Mesenchymal stem cell (in vitro differentiated cells and primary cell): ENCODE measurements around the gene NAV2.

Experiments
- DNase-seq: peaks from one replicate; pipeline ENCODE4 v3.0.0-alpha.2; 2013
- H2AFZ ChIP-seq: one replicate; pipeline ENCODE4 v1.6.1; 2013; ENCODE audit warnings: low read depth, mild to moderate bottlenecking, control low read depth, inconsistent platforms, low read length, moderate library complexity
- H2AK5ac ChIP-seq: 2 replicates; pipeline ENCODE4 v1.6.1; 2013; ENCODE audit warnings: low read length, moderate library complexity, mild to moderate bottlenecking, inconsistent platforms; ENCODE audit not compliant: severe bottlenecking
- H2BK120ac ChIP-seq: one replicate; pipeline ENCODE4 v1.6.1; 2013; ENCODE audit warnings: low read depth, mild to moderate bottlenecking, inconsistent platforms, low read length, moderate library complexity
- H2BK12ac ChIP-seq, 2 experiments: one replicate each; pipeline ENCODE4 v1.6.1; 2013; ENCODE audit warnings: inconsistent platforms in 2 of 2, low read length in 2 of 2, mild to moderate bottlenecking in 2 of 2, moderate library complexity in 2 of 2, control low read depth in 1 of 2
- H2BK15ac ChIP-seq: one replicate; pipeline ENCODE4 v1.6.1; 2013; ENCODE audit warnings: mild to moderate bottlenecking, low read depth, inconsistent platforms; ENCODE audit not compliant: poor library complexity, severe bottlenecking
- H2BK5ac ChIP-seq: 2 replicates; pipeline ENCODE4 v1.6.1; 2013; ENCODE audit warnings: low read depth, mild to moderate bottlenecking, low read length, control low read depth, inconsistent platforms; ENCODE audit not compliant: poor library complexity, severe bottlenecking
- H3K14ac ChIP-seq, 2 experiments: one replicate each; pipeline ENCODE4 v1.6.1; 2013; ENCODE audit warnings: inconsistent platforms in 2 of 2, low read length in 2 of 2, control low read depth in 1 of 2, mild to moderate bottlenecking in 1 of 2, moderate library complexity in 1 of 2
- H3K18ac ChIP-seq, 2 experiments: one replicate each; pipeline ENCODE4 v1.6.1; 2013; ENCODE audit warnings: inconsistent platforms in 2 of 2, low read length in 2 of 2, control low read depth in 1 of 2, low read depth in 1 of 2, mild to moderate bottlenecking in 1 of 2
- H3K23ac ChIP-seq, 2 experiments: one replicate each; pipeline ENCODE4 v1.6.1; 2013; ENCODE audit warnings: inconsistent platforms in 2 of 2, low read length in 2 of 2, mild to moderate bottlenecking in 2 of 2, moderate library complexity in 2 of 2, control low read depth in 1 of 2
- H3K27ac ChIP-seq: 2 replicates; pipeline ENCODE4 v1.5.1; 2013; ENCODE audit warnings: mild to moderate bottlenecking, moderate library complexity, low read length, control low read depth, inconsistent platforms; ENCODE audit not compliant: poor library complexity, severe bottlenecking
- H3K27me3 ChIP-seq, 2 experiments: 2 replicates each; pipeline versions ENCODE4 v1.6.1 to v1.7.0; 2013; ENCODE audit warnings: low read length in 2 of 2, mild to moderate bottlenecking in 2 of 2, moderate library complexity in 2 of 2, control low read depth in 1 of 2, inconsistent platforms in 1 of 2; ENCODE audit not compliant: control insufficient read depth in 1 of 2, insufficient read depth in 1 of 2
- H3K36me3 ChIP-seq, 2 experiments: 2 replicates each; pipeline versions ENCODE4 v1.6.1 to v1.7.0; 2013; ENCODE audit warnings: low read length in 2 of 2, control low read depth in 1 of 2, inconsistent platforms in 1 of 2, low read depth in 1 of 2, mild to moderate bottlenecking in 1 of 2; ENCODE audit not compliant: insufficient read depth in 2 of 2, control insufficient read depth in 1 of 2
- H3K4ac ChIP-seq, 2 experiments: one replicate each; pipeline ENCODE4 v1.6.1; 2013; ENCODE audit warnings: inconsistent platforms in 2 of 2, low read length in 2 of 2, mild to moderate bottlenecking in 2 of 2, moderate library complexity in 2 of 2, control low read depth in 1 of 2, low read depth in 1 of 2
- H3K4me1 ChIP-seq: 2 replicates; pipeline ENCODE4 v1.6.1; 2013; ENCODE audit warnings: low read depth, low read length, control low read depth; ENCODE audit not compliant: control insufficient read depth, insufficient read depth
- H3K4me2 ChIP-seq: 2 replicates; pipeline ENCODE4 v1.6.1; 2013; ENCODE audit warnings: low read length, mild to moderate bottlenecking, inconsistent platforms; ENCODE audit not compliant: poor library complexity, severe bottlenecking
- H3K4me3 ChIP-seq, 2 experiments: 2 replicates each; pipeline versions ENCODE4 v1.5.1 to v1.7.0; 2013; ENCODE audit warnings: low read length in 2 of 2, mild to moderate bottlenecking in 2 of 2, control low read depth in 1 of 2, low read depth in 1 of 2; ENCODE audit not compliant: insufficient read depth in 1 of 2
- H3K79me1 ChIP-seq: replicated peaks from 2 replicates; pipeline ENCODE4 v1.6.1; 2013; ENCODE audit warnings: mild to moderate bottlenecking, control low read depth, low read length, inconsistent platforms; ENCODE audit not compliant: poor library complexity, severe bottlenecking
- H3K9ac ChIP-seq: 2 replicates; pipeline ENCODE4 v1.7.0; 2013; ENCODE audit warnings: mild to moderate bottlenecking, low read length, moderate library complexity
- H3K9me3 ChIP-seq: 2 replicates; pipeline ENCODE4 v1.7.0; 2013; ENCODE audit warnings: mild to moderate bottlenecking, low read length; ENCODE audit not compliant: control insufficient read depth
- H4K8ac ChIP-seq: one replicate; pipeline ENCODE4 v1.6.1; 2013; ENCODE audit warnings: inconsistent platforms, mild to moderate bottlenecking, low read length, moderate library complexity
- H4K91ac ChIP-seq: one replicate; pipeline ENCODE4 v1.6.1; 2013; ENCODE audit warnings: mild to moderate bottlenecking, low read length, inconsistent platforms
- WGBS: methylation state at CpG from one replicate; pipeline ENCODE4 v1.1.7; 2013; ENCODE audit warnings: mixed read lengths; 5-methylcytosine and 5-hydroxymethylcytosine counted together

NAV2 gene

DNA sequence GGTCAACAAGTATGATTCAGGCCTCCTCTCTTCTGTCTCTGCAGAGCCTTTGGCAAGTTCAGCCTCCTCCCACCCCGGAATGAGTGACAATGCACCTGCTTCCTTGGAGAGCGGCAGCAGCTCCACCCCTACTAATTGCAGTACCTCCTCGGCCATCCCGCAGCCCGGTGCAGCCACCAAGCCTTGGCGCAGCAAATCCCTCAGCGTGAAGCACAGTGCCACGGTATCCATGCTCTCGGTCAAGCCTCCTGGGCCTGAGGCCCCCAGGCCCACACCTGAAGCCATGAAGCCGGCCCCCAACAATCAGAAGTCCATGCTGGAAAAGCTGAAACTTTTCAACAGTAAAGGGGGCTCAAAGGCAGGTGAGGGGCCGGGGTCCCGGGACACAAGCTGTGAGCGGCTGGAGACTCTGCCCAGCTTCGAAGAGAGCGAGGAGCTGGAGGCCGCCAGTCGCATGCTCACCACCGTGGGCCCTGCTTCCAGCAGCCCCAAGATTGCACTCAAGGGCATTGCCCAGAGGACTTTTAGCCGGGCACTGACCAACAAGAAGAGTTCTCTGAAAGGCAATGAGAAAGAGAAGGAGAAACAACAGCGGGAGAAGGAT is 220.6 kb downstream of the NAV2 start:
- Histone ChIP-seq H3K36me3 (peaks cover 20 to 54% of the 10 kb centered on the region in 2 experiments), H3K4ac (no peak overlapping the region), H3K18ac (no peak overlapping the region), H2BK15ac (no peak overlapping the region), H3K27me3 (no peaks in the 10 kb centered on the region), H2AK5ac (no peak overlapping the region), H3K27ac (no peak overlapping the region), H2AFZ (no peak overlapping the region), H2BK120ac (no peak overlapping the region), H4K8ac (no peak overlapping the region), H3K79me1 (peaks cover 14% of the 10 kb centered on the region), H4K91ac (no peak overlapping the region), H3K9ac (no peak overlapping the region), H3K14ac (no peak overlapping the region), H3K23ac (no peak overlapping the region), H3K9me3 (no peaks in the 10 kb centered on the region), H3K4me2 (no peak overlapping the region), H2BK5ac (no peak overlapping the region), H3K4me3 (no peak overlapping the region), H3K4me1 (peaks cover 5% of the 10 kb centered on the region), H2BK12ac (peak overlapping the region in 1 of 2 experiments; percentile 51)
- no peak for DNase-seq
- WGBS: 98% methylated on average over 20 of the region's 20 CpGs

DNA sequence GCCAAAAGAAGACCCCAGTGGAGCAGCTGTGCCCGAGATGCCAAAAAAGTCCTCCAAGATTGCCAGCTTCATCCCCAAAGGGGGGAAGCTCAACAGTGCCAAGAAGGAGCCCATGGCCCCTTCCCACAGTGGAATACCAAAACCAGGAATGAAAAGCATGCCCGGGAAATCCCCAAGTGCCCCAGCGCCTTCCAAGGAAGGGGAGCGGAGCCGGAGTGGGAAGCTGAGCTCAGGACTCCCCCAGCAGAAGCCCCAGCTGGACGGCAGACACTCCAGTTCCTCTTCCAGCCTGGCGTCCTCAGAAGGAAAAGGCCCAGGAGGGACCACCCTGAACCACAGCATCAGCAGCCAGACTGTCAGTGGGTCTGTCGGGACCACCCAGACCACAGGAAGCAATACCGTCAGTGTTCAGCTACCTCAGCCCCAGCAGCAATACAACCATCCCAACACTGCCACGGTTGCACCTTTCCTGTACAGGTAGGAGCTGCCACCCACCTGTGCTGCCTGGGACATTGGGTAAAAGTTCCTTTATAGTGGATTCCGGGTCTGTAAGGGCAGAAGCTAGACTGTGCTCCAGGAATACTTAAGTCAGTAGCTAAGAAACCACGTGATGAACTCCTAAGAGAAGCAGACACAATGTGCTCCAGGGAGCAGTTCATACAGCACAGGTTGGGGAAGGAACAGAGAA is 221.3 kb downstream of the NAV2 start:
- Histone ChIP-seq H3K79me1 (peaks cover 14% of the 10 kb centered on the region), H3K4me3 (no peak overlapping the region), H2BK12ac (no peak overlapping the region), H3K9me3 (no peaks in the 10 kb centered on the region), H2BK15ac (no peak overlapping the region), H3K23ac (no peak overlapping the region), H2BK5ac (no peak overlapping the region), H3K4me1 (peaks cover 5% of the 10 kb centered on the region), H3K14ac (no peak overlapping the region), H3K27me3 (no peaks in the 10 kb centered on the region), H3K4me2 (no peak overlapping the region), H3K4ac (no peak overlapping the region), H4K8ac (no peak overlapping the region), H4K91ac (no peak overlapping the region), H3K9ac (peak overlapping the region; percentile 40), H3K18ac (no peak overlapping the region), H2AK5ac (no peak overlapping the region), H2AFZ (no peak overlapping the region), H3K36me3 (peaks cover 20 to 55% of the 10 kb centered on the region in 2 experiments), H3K27ac (no peak overlapping the region), H2BK120ac (no peak overlapping the region)
- DNase-seq: no peak
- 88% methylated on average over 10 of the region's 12 CpGs for WGBS

DNA sequence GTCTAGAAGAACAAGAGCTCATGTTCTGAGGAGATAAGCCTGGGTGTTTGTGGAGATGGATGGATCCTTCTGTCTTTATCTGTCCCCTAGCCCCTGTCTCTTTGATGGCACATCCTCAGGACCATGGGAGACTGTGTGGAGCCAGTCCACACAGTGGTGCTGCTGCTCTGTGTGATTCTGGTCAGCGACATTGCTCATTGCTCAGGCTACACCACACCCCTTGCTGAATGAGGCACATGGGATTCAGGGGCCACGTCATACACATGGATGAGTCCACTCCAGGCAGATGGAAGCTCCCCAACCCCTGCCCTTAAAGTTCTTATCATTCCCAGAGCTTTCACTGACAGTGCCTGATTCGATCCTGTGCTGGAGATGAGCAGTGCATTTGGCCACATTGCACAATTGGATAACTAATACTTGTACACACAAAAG is 222.2 kb downstream of the NAV2 start:
- H2BK120ac ChIP-seq: no peak overlapping the region
- WGBS: 44% methylated on average over 3 of the region's 3 CpGs
- no peak overlapping the region for H3K4ac ChIP-seq
- H2AFZ ChIP-seq: peak overlapping the region; percentile 67
- no peak overlapping the region for H2AK5ac ChIP-seq
- peak overlapping the region in 1 of 2 experiments; percentile 37 for H3K23ac ChIP-seq
- peaks cover 5% of the 10 kb centered on the region for H3K4me1 ChIP-seq
- H3K9ac ChIP-seq: peak overlapping the region; percentile 52
- peaks cover 23 to 61% of the 10 kb centered on the region in 2 experiments for H3K36me3 ChIP-seq
- H2BK5ac ChIP-seq: no peak overlapping the region
- no peaks in the 10 kb centered on the region for H3K27me3 ChIP-seq
- peaks cover 16% of the 10 kb centered on the region for H3K79me1 ChIP-seq
- H3K18ac ChIP-seq: peak overlapping the region in 1 of 2 experiments; percentile 11
- H4K91ac ChIP-seq: no peak overlapping the region
- no peak overlapping the region for H3K27ac ChIP-seq
- H3K4me3 ChIP-seq: peak overlapping the region in 1 of 2 experiments; percentile 46
- H2BK12ac ChIP-seq: peak overlapping the region in 1 of 2 experiments; percentile 83
- no peaks in the 10 kb centered on the region for H3K9me3 ChIP-seq
- peak; percentile 81 for DNase-seq
- H3K4me2 ChIP-seq: no peak overlapping the region
- H4K8ac ChIP-seq: no peak overlapping the region
- no peak overlapping the region for H2BK15ac ChIP-seq
- peak overlapping the region in 1 of 2 experiments; percentile 18 for H3K14ac ChIP-seq

DNA sequence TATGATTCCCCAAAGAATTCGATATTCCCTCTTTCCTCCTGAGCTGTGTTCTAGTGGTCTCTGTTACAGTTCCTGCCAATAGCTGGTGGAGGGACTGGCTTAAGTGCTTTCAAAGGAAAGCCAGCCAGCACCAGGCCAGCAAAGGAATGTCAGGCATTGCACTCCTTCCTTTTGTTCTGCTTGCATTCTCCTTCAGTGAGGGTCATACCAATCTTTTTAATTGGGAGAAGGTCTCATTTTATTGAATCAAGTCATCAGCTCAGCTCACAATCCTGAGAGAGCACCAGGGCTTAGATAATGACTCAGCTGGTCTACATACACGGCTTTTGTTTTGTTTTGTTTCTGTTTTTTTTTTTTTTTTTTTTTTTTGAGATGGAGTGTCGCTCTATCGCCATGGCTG is 222.9 kb downstream of the NAV2 start:
- Histone ChIP-seq H3K18ac (no peak overlapping the region), H3K23ac (no peak overlapping the region), H2BK15ac (no peak overlapping the region), H3K9me3 (no peaks in the 10 kb centered on the region), H3K4me1 (peaks cover 5% of the 10 kb centered on the region), H3K27ac (no peak overlapping the region), H4K8ac (no peak overlapping the region), H2AK5ac (no peak overlapping the region), H2BK5ac (no peak overlapping the region), H3K4me3 (peak overlapping the region in 1 of 2 experiments; percentile 46), H3K4ac (no peak overlapping the region), H4K91ac (no peak overlapping the region), H3K14ac (no peak overlapping the region), H3K79me1 (peaks cover 15% of the 10 kb centered on the region), H2BK120ac (no peak overlapping the region), H2AFZ (no peak overlapping the region), H3K36me3 (peaks cover 23 to 67% of the 10 kb centered on the region in 2 experiments), H3K9ac (peak overlapping the region; percentile 52), H3K4me2 (no peak overlapping the region), H2BK12ac (no peak overlapping the region), H3K27me3 (no peaks in the 10 kb centered on the region)
- WGBS: 90% methylated on average over 3 of the region's 4 CpGs
- peak; percentile 56 for DNase-seq
